HepG2 (cell line): Measurements from ENCODE around the gene WDFY1.

Experiments used
- ATRX ChIP-seq: sonication (generic); formaldehyde crosslinking; IDR thresholded peaks from 2 replicates; pipeline ENCODE4 v1.4.0; 2020; ENCODE audit warnings: missing genetic modification reagents, borderline replicate concordance
- BCL3 ChIP-seq: sonication (generic); formaldehyde crosslinking; IDR thresholded peaks from 2 replicates; pipeline ENCODE4 v1.5.1; 2020; ENCODE audit warnings: mild to moderate bottlenecking, missing genetic modification reagents, moderate library complexity
- DPF2 ChIP-seq: sonication (generic); formaldehyde crosslinking; IDR thresholded peaks from 2 replicates; pipeline ENCODE4 v1.4.0; 2020; ENCODE audit warnings: mild to moderate bottlenecking, low read depth, missing genetic modification reagents, borderline replicate concordance
- FOXK1 ChIP-seq: sonication (generic); formaldehyde crosslinking; IDR thresholded peaks from 2 replicates; pipeline ENCODE4 v1.4.0; 2020; ENCODE audit warnings: low read depth, missing genetic modification reagents, borderline replicate concordance
- KLF9 ChIP-seq: IDR thresholded peaks from 2 replicates; pipeline ENCODE4 v1.6.1; 2016; ENCODE audit warnings: low read depth
- PPARG ChIP-seq: conservative IDR thresholded peaks from 2 replicates; pipeline ENCODE4 v1.6.1; 2016; ENCODE audit warnings: missing biosample characterization, missing genetic modification reagents
- U2AF1 ChIP-seq: fragments of 200-400 bp; formaldehyde crosslinking; optimal IDR thresholded peaks from 2 replicates; pipeline ENCODE3; 2017; ENCODE audit warnings: mild to moderate bottlenecking, low read depth, low read length
- USF2 ChIP-seq, 2 experiments: sonication (generic) in 1 of 2; formaldehyde crosslinking in 1 of 2; IDR thresholded peaks; 2 replicates each; pipeline versions ENCODE4 v1.5.1 to v1.6.1; 2011 to 2020; ENCODE audit warnings: borderline replicate concordance in 1 of 2, low read depth in 1 of 2, low read length in 1 of 2, mild to moderate bottlenecking in 1 of 2, missing genetic modification reagents in 1 of 2, moderate library complexity in 1 of 2
- ZNF577 ChIP-seq: sonication (generic); formaldehyde crosslinking; IDR thresholded peaks from 2 replicates; pipeline ENCODE4 v1.4.0; 2020; ENCODE audit warnings: mild to moderate bottlenecking, low read depth, missing genetic modification reagents, borderline replicate concordance

GRCh38 chr2:223954401-223954800, 9.3 kb upstream of the WDFY1 start:
- TF ChIP-seq DPF2 (CRISPR knock-in tag), result no peak
- TF ChIP-seq PPARG (CRISPR knock-in tag), result no peak
- TF ChIP-seq FOXK1 (CRISPR knock-in tag), result no peak
- no peak for TF ChIP-seq KLF9 (CRISPR knock-in tag)
- TF ChIP-seq BCL3 (CRISPR knock-in tag), result no peak
- TF ChIP-seq USF2 (IDR thresholded peaks at IDR 0.05; ENCODE audit: low read depth, low read length), result no peak
- no peak for TF ChIP-seq USF2 (CRISPR knock-in tag; IDR thresholded peaks at IDR 0.05; ENCODE audit: borderline replicate concordance)
- no peak for TF ChIP-seq ZNF577
- no peak for TF ChIP-seq ATRX (CRISPR knock-in tag)
- TF ChIP-seq U2AF1, result no peak
